ENCODE results near the gene KSR1.

The KSR1 gene

DNA sequence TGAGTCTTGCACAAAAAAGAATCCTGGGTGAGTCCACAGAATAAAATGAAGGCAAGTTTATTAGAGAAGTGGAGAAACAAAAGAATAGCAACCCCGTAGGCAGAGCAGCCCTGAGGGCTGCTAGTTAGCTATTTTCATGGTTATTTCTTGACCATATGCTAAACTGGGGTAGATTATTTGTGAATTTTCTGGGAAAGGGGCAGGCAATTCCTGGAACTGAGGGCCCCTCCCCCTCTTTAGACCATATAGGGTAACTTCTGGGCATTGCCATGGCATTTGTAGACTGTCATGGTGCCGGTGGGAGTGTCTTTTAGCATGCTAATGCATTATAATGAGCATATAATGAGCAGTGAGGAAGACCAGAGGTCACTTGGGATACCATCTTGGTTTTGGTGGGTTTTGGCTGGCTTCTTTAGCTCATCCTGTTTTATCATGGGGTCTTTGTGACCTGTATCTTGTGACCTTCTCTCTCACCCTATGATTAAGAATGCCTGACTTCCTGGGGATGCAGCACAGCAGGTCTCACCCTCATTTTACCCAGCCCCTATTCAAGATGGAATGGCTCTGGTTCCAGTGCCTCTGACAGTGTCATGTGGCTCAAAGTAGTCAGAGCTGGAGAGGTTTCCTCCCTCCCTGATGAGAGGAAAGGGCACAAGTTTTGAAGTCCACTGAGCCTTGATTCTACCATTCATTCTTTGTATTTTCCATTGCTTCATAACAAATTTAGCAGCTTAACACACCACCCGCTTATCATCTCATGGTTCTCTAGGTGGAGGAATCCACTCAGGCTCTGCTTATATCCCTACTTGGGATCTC lies 119.1 kb downstream of the KSR1 start:
- no peak for DNase-seq

DNA sequence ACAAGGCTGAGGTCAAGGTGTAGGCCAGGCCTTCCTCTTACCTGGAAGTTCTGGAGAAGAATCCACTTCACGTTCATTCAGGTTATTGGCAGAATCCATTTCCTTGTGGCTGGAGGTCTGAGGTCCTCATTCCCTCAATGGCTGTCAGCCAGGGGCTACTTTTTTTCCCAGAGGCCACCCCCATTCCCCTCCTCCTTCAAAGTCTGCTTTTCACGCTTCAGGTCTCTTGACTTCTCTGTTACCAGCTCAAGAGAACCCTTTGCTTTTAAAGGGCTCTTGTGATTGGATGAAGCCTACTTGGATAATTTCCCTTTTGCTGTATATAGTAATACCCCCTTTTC lies 119.6 kb downstream of the KSR1 start:
- no peak for DNase-seq

DNA sequence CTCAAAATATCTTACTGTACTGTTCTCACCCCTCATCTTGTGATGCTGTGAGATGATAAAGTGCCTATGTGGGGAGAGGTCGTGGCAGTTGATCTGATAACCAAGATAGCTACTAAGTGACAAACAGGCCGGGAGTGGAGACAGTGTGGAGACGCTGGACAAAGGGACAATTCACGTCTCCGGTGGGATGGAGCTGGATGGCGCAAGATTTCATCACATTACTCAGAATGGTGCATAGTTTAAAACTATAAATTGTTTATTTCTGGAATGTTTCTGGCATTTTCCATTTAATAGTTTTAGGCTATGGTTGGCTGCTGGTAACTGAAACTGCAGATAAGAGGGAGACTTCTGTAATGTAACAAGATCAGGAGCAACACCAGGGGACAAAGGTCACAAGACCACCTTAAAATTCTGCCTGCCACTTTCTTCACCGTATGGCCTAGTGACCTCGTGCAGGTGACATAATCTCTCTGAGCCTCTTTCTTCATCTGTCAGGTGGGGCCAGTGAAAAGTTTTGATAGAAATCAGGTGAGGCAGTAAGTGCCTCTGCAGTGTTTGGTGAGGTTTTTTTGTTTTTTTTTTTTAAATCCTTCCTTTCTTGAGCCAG lies 120.3 kb downstream of the KSR1 start:
- no peak for DNase-seq

DNA sequence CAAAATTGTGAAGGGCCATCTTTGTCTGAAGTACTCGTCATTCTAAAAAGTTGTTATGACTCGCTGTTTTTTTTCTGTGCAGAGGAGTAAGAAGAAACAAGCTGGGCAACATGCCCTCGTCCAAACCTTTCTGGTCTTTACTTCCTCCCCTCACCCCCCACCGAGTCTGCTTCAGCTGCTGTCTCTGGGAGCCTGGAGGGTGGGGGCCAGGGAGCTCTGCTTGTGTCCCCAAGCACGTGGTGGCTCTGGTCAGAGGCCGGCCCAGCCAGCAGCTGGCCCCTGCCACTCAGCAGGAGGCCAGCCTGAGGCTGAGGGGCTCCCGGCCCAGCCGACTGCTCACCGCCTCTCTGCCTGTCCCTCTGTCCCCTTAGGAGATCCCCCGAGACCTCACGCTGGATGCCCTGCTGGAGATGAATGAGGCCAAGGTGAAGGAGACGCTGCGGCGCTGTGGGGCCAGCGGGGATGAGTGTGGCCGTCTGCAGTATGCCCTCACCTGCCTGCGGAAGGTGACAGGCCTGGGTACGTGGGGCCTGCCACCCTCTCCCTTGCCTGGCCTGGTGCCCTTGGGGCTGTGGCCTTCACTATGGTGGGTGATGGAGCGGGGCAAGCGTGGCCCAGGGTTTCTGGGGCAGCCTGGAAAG lies 121.0 kb downstream of the KSR1 start:
- no peak for DNase-seq

DNA sequence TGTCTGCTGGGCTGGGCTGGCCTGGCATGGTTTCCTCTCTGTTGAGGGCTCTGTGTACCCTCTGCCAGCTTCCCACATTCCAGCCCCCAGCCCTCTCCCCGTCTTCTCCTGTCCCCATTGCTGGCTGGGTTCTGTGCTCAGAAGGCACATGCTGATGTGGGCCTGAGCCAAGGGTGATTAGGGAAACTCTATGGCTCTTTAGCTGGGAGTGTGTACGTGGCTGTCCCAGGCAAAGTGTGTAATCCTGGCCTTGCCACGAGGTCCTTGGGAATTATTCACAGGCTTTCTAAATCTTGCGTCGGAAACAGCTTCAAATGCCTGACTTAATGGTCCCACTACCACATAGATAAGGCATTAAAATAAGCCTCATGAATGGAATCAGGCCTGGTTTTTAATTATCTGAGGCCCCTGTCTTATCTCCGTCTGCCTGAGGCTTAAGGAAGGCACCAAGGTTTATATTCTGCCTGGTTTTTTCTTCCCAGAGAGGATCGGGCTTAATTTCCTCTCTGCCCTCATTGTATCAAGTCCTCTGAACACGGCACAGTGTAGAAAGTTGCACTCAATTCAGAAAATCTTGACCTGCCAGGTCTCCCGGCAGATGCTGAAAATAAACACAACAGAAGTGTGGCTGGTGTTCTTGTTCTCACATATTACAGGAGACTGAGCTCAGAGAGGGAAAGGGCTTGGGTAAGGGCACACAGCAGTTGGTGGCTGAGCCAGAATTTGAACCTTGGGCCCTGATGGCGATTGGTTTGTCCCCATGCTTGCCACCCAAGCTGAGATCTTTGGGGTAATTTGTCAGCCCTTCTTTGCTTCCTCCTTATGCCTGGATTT lies 121.9 kb downstream of the KSR1 start:
- no peak for DNase-seq

DNA sequence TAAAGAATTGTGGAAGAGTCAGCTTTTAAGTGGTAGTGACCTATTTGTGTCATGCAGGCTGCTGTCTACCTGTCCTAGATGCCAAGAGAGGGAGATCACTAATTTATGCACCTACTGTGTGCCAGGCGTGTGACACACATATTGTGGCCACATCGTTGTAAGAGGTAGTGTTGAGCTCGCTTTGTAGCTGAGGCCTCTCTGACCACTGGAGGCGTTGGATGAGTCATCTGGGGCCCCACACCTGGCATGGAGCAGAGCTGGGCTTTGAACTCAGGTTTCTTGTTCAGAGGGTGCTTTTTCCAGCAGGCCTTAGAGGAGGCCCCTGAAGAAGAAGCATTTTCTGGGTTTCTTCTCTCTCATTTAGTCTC lies 122.5 kb downstream of the KSR1 start:
- DNase-seq = peak in 1 of 2 experiments; percentile 26

GRCh38 chr17:27579304-27579703 lies 123.1 kb downstream of the KSR1 start:
- DNase-seq = no peak

GRCh38 chr17:27579897-27580321 lies 123.7 kb downstream of the KSR1 start:
- no peak for DNase-seq

- no peak for DNase-seq
Measured at GRCh38 chr17:27581016-27581415, 124.8 kb downstream of the KSR1 start.

DNA sequence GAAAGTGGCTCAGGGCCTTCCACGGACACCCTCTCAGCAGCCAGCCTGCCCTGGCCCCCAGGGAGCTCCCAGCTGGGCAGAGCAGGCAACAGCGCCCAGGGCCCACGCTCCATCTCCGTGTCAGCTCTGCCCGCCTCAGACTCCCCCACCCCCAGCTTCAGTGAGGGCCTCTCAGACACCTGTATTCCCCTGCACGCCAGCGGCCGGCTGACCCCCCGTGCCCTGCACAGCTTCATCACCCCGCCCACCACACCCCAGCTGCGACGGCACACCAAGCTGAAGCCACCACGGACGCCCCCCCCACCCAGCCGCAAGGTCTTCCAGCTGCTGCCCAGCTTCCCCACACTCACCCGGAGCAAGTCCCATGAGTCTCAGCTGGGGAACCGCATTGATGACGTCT lies 126.4 kb downstream of the KSR1 start:
- DNase-seq = no peak

- no peak for DNase-seq
Measured at GRCh38 chr17:27585153-27585681, 129.0 kb downstream of the KSR1 start.

DNA sequence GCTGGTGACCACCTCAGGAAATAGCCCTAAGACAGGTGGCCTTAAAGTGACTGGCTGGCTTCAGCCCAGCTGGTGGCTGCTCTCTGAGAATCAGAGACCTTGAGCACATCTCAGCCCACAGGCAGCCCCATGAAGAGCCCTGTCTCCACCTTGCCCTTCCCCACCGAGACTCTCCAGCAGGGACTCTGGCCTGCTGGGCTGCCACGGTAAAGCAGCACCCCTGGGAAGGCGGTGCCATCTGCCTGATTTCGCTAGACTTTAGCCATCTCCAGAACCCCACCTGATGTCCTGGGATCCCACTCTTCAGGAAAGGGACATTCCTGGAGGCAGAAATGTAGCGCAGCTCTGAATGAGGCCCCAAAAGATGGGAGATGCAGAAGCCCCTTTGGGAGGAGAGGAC lies 129.5 kb downstream of the KSR1 start:
- DNase-seq = no peak

DNA sequence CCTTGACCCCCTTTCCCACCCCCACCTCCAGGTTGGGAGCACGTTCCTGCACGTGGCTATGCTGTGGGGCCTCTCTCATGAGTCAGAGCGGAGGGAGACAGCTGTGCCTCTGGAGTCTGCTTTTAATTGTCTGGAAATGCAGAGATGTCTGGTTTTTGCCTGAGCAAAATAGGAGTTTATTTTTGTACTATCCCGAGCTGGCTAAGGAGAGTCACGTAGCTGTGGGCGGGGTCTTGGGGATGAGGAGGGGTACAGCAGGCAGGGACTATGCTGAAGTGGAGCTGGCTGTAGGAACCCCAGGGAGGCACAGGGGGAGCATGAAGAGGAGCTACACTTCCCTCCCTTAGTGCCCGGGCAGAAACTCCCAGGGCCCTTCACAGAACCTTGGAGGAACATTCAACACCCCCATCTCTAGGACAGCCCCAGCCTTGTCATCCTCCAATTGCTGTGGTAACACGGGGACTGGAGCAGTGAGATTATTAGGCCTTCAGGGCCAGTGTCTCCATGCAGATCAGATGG lies 130.0 kb downstream of the KSR1 start:
- DNase-seq = no peak

DNA sequence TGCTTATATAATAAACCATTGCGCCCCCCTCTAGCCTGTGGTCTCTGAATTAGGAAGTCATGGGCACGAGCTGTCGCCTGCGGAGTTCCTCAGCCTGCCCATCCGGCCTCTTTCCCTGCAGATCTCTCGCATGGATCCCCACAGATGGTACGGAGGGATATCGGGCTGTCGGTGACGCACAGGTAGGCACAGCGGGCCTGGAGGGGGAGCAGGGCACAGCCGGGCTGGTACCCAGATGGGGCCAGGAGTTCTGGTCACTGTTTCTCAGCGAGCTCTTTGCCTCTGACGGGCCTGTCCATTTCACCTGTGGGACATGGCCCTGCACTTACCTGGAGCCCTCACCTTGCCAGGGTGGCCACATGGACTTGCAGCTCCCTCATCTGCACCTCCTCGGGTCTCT lies 132.1 kb downstream of the KSR1 start:
- DNase-seq = no peak

DNA sequence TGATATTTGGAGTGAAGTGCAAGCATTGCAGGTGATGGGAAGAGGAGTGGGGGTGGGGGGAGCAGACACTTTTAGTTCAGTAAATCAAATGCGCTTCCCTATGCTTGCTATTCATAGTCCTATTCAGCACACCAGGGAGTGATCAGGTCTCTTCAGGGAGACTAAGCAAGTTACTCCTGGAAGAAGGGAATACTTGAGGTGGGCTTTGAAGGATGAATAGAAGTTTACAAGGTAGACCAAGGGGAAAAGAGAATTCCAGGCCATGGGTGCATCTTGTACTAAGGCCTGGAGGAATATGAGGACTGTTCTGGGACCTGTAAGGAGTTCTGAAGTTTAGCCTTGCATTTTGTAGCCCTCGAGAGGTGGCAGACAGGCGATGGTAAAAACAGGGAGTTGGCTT lies 134.6 kb downstream of the KSR1 start:
- no peak for DNase-seq

DNA sequence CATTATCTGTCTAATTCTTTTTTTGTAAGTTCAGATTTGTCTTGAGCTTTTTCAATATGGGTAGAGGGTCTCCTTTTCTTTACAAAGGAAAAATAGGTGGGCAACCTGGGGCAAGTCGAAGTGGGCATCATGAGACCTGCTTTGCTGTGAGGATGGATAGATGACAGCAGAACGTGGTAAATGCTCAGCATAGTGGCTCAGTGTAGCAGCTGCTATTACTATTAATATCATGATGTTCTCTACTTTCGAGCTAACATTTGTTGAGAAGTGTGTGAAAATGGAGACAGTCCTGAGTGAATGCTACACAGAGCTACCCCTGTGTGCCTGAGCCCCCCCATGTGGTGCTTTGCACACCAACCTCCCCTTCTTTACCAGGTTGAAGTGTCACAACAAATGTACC lies 135.7 kb downstream of the KSR1 start:
- no peak for DNase-seq

GRCh38 chr17:27593232-27593856 lies 137.1 kb downstream of the KSR1 start:
- DNase-seq = no peak

DNA sequence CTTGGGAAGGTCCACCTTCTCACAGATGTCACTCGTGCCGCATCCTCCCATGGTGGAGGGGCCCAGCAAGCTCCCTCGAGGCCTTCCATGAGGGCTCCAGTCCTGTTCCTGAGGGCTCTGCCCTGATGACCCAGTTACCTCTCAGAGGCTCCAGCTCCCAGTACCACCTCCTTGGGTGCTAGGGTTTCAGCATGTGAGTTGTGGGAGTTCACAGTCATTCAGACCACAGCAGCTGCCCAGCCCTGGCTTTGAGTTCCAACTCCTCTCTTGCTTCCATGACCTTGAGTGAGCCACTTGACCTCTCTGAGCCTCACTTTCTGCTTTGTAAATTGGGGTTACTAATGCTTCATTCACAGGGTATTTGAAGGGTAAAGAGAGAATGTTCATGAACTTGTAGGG lies 137.6 kb downstream of the KSR1 start:
- DNase-seq = no peak

DNA sequence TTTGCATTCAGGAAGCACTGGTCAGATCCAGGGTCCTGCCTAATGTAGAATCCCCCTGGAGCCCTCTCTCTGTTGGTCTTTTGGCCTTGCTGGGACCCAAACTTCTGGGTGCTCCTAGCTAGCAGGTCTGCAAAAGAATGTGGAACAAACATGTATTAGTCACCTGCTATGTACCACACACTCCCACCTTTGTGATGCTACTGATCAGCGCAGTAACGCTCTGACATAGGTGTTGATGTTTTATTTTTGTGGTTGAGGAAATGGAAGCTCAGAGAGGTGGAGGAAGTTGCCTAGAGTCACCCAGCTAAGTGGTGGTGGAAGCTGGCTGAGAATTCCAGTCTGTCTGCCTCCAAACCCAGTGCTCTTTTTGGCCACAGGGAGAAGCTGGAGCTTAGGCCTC lies 139.0 kb downstream of the KSR1 start:
- no peak for DNase-seq

DNA sequence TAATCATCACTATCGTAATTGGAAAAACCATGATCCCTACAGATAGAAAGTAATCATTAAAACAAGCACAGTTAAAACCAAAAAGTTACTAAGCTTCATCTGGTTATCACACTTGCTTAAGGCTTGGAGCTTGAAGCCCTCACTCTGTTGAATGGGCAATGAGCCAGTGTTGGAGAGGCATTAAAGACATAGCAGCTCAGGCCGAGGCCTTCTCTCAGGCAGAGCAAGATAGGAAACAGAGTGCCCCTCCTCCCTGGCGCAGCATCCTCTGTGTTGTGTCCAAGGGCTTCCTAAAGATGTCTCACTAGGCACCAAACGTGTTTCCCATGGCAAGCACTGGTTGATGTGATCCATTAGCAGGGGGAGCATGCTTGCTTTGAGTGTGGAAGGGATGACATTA lies 139.8 kb downstream of the KSR1 start:
- no peak for DNase-seq

- DNase-seq = no peak
Measured at GRCh38 chr17:27596566-27597187, 140.4 kb downstream of the KSR1 start.

DNA sequence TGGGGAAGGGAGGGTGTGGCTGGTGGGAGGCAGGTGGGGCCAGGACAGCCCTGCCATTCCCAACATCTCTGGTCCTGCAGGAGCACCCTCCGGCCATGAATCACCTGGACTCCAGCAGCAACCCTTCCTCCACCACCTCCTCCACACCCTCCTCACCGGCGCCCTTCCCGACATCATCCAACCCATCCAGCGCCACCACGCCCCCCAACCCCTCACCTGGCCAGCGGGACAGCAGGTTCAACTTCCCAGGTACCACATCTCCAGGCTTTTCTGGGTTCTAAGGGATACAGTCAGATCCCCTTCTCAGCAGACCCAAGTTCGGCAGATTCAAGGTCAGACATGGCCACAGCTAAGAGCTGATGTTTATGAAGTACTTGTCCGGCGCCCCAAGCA lies 140.9 kb downstream of the KSR1 start:
- DNase-seq = no peak

Measured in stimulated activated CD4-positive, alpha-beta T cell treated with anti-CD3 and anti-CD28 coated beads, Interleukin-4, amount 100 ng/mL, for 4 hours (primary cell).